ENCODE measurements around the gene VCX.
"Not testable (repeated sequence)": the region's sequence is repeated elsewhere in the genome, so short reads cannot be mapped to it uniquely, and the experiment has no call there.

The VCX gene

GRCh38 chrX:7842871-7843270 is at the start of gene VCX:
Gene VCX, plus strand, starts transcription at chrX:7843171. Its CDS starts 33 bp downstream, at chrX:7843204.
- not testable (repeated sequence) for DNase-seq

GRCh38 chrX:7798327-7798726 is 44.6 kb upstream of the VCX start:
- DNase-seq, result no peak

GRCh38 chrX:7801711-7802110 is 41.3 kb upstream of the VCX start:
- no peak for DNase-seq

DNA sequence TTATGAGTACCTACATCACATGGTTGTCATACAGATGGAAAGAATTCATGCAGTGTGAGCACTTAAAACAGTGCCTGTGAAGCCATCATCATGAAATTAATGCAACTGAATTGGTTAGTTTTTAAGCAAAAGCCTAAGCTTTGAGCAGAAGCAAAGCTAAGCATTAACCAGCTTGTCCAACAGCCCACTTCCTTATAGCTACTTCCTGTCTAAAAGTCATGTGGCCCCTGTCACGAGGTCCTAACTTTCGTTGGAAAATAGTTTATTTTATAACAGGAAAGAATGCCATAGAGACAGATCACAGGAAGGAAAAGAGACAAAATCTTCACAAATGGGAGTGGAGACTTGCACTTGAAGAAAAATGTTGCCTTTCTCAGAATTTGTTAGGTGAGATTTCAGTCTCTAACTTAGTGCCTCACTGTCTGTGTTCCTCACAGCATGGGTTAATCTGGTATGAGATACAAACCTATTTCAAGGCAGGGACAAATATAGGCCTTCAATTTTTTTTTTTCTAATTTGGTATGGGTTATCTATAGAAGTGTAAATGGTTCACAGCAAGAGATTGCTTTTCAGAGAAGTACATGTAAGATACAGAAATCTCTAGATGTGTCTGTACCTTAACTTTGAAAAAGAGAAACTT is 27.7 kb upstream of the VCX start:
- DNase-seq, result no peak

DNA sequence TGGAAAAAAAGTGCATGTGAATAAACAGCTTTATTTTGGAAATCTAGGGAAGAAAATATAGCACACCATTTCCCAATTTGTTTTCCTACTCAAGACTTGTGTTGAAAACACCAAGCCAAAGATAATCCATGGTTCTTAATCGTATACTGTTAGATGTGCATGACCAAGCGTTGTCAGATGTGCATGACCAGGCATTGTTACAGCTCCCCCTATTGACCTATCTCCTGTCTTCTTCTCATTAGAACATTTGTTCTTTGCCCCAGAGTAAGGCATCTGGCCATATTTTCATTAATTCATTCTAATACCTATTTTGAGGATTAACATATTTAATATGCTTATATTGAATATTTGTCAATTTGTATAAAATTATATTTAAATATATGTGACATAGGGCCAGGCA is 14.4 kb upstream of the VCX start:
- no peak for DNase-seq

- no peak for DNase-seq
These were observed 1.7 kb upstream of the VCX start for GRCh38 chrX:7841084-7841805.

GRCh38 chrX:7852166-7852565 is 9.2 kb downstream of the VCX start:
- DNase-seq, result no peak

GRCh38 chrX:7872042-7872441 is 29.1 kb downstream of the VCX start:
- no peak for DNase-seq

- DNase-seq, result no peak
These were observed 34.0 kb downstream of the VCX start for GRCh38 chrX:7876957-7877356.

- no peak for DNase-seq
These were observed 46.2 kb downstream of the VCX start for GRCh38 chrX:7889135-7889534.

- no peak for DNase-seq
These were observed 46.7 kb downstream of the VCX start for GRCh38 chrX:7889680-7890079.

- DNase-seq, result no peak
These were observed 49.0 kb downstream of the VCX start for GRCh38 chrX:7891928-7892327.

All from nucleus accumbens (tissue), 56 donors.